Measurements from ENCODE around the gene UGGT2.

- TF ChIP-seq CTCF (IDR thresholded peaks at IDR 0.05 in 8 of 11, conservative IDR thresholded peaks at IDR 0.05 in 3 of 11) (no peak), POLR2AphosphoS5 (IDR thresholded peaks at IDR 0.05) (no peak), POLR2A (IDR thresholded peaks at IDR 0.05) (no peak)
Observed at GRCh38 chr13:96002322-96003131, 50.7 kb downstream of the UGGT2 start.
